T-helper 2 cell treated with Interferon-gamma antibody and Interleukin-4, amounts not matched to agents 5 μg/mL and 100 μg/mL, for 36 hours (primary cell): ENCODE measurements around the gene KLHDC10.
"Not testable (repeated sequence)": the region's sequence is repeated elsewhere in the genome, so short reads cannot be mapped to it uniquely, and the experiment has no call there.

Experiments
- DNase-seq: peaks from one replicate; pipeline ENCODE4 v3.0.0; 2021; ENCODE audit warnings: low spot score
- H3K27ac Mint-ChIP-seq: one replicate; pipeline ENCODE4 v1.8.0; 2021; ENCODE audit warnings: mild to moderate bottlenecking, mixed read lengths
- H3K27me3 Mint-ChIP-seq: one replicate; pipeline ENCODE4 v1.8.0; 2021; ENCODE audit warnings: low read depth, mixed read lengths
- H3K36me3 Mint-ChIP-seq: one replicate; pipeline ENCODE4 v1.8.0; 2021; ENCODE audit warnings: low read depth, mixed read lengths
- H3K4me1 Mint-ChIP-seq: one replicate; pipeline ENCODE4 v1.8.0; 2021; ENCODE audit warnings: low read depth, mixed read lengths
- H3K4me3 Mint-ChIP-seq: one replicate; pipeline ENCODE4 v1.8.0; 2022; ENCODE audit warnings: mild to moderate bottlenecking, moderate library complexity, mixed read lengths
- H3K9me3 Mint-ChIP-seq: one replicate; pipeline ENCODE4 v1.8.0; 2021; ENCODE audit warnings: mixed read lengths

Gene KLHDC10

DNA sequence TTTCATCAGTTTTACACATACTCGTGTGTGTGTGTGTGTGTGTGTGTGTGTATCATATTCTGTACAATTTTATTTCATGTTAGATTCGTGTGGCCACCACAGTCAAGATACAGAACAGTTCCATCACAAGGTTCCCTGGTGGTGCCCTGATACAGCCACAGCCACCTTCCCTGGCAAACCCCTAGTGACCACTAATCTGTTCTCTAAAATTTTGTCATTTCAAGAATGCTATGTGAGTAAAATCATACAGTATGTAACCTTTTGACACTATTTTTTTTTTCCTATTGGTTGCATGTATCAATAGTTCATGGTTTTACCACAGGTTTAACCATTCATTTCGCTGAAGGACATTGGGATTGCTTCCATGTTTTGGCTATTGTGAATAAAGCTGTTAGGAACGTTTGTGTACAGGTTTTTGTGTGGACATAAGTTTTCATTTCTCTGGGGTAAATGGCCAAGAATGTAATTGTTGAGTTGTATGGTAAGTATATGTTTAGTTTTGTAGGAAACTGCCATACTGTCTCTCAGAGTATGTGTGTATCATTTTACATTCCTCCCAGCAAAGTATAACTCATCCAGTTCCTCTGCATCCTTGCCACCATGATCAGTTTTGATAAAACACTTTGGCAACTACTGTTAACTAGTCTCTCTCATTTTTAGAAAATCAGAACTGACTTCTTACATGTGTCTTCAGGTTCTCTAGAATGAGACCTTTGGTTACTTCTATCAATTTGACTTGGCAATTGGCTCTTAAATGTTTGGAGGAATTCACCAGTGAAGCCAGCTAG lies 20.6 kb downstream of the KLHDC10 start:
- no peak overlapping the region for H3K4me3 Mint-ChIP-seq
- no peaks in the 10 kb centered on the region for H3K9me3 Mint-ChIP-seq
- no peaks in the 10 kb centered on the region for H3K36me3 Mint-ChIP-seq
- no peaks in the 10 kb centered on the region for H3K27me3 Mint-ChIP-seq
- H3K27ac Mint-ChIP-seq = no peak overlapping the region
- peaks cover 3% of the 10 kb centered on the region for H3K4me1 Mint-ChIP-seq
- DNase-seq = peak; percentile 26

DNA sequence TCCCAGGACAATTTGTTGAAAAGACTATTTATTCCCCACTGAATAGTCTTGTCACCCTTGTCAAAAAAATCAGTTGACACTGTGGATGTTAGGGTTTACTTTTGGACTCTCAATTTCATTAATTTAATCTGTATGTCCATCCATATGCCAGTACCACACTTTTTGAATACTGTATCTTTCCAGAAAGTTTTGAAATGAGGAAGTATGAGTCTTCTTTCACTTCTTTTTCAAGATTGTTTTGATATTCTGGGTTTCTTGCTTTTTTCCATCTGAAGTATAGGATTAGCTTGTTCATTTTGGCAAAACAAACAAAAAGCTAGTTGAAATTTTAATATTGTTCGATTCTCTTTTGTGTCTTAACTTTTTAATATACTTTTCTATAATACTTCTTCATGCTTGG lies 21.7 kb downstream of the KLHDC10 start:
- no peak for DNase-seq
- no peaks in the 10 kb centered on the region for H3K27me3 Mint-ChIP-seq
- peaks cover 3% of the 10 kb centered on the region for H3K4me1 Mint-ChIP-seq
- H3K9me3 Mint-ChIP-seq = no peaks in the 10 kb centered on the region
- H3K4me3 Mint-ChIP-seq = no peak overlapping the region
- H3K36me3 Mint-ChIP-seq = no peaks in the 10 kb centered on the region
- no peak overlapping the region for H3K27ac Mint-ChIP-seq

DNA sequence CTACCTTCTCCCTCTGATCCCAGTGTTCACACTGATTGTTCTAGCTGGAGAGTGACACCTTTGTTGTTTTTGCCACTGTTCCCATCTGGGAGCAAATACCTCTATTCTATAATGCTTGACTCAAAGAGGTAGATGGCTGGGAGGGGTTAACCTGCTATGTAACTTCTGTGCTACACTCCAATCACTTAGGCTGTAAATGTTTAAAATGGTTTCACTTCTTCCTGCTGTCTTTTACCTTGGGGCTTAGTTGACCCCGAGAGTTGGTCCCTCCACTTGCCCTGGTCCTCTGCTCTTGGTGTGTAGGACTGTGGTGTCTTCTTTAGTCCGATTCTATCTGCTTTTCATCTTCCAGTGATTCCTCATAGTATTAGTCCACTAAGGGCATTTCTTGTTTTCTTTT lies 22.3 kb downstream of the KLHDC10 start:
- Mint-ChIP-seq H3K36me3 (no peaks in the 10 kb centered on the region), H3K9me3 (no peaks in the 10 kb centered on the region), H3K27ac (no peak overlapping the region), H3K27me3 (no peaks in the 10 kb centered on the region), H3K4me3 (no peak overlapping the region), H3K4me1 (no peaks in the 10 kb centered on the region)
- no peak for DNase-seq

DNA sequence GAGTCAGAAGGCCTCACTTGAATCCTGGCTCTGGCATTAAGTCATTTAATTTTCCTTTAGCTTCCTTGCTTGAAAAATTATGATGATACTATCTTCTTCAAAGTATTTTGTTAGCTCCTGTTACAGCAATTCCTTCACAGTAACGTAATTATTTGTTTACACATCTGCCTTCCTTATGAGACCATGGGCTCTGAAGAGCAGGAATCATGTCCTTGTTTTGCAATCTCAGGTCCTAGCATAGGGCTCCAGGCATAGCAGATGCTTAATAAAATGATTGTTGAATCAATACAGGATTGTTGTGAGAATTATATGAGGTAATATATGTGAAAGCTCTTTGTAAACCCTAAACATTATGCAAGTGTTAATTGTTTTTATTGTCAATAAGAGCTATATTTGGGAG lies 25.5 kb downstream of the KLHDC10 start:
- Mint-ChIP-seq H3K4me1 (no peaks in the 10 kb centered on the region), H3K36me3 (peaks cover 1% of the 10 kb centered on the region), H3K4me3 (no peak overlapping the region), H3K27ac (no peak overlapping the region), H3K9me3 (no peaks in the 10 kb centered on the region), H3K27me3 (no peaks in the 10 kb centered on the region)
- no peak for DNase-seq

DNA sequence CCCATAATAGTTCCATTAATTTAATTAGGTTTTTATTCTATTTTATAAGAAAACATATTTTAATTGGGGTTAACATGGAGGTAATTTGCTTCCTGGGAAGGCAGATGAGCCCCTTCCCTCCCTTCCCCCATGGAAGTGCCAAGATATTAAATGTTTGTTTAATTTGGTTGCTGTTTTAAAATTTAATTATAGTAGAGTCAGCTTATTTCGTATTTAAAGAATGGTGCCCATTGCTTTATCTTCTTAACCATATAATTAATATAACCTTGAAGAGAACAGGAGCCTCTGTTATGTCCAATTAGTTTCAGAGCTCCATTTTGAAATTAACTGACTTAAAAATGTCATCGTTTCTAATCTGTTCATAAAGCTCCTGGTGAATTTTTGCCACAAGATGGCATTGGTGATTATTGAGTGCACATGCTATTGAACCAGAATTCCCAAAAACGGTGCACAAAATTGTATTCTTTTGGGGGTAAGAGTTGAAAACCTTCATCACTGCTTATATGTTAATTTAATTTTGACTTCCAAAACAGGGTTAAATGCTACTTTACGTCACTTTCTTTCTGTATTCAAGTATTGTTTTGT lies 26.0 kb downstream of the KLHDC10 start:
- H3K27ac Mint-ChIP-seq = no peak overlapping the region
- no peak for DNase-seq
- no peak overlapping the region for H3K4me3 Mint-ChIP-seq
- H3K4me1 Mint-ChIP-seq = no peaks in the 10 kb centered on the region
- H3K36me3 Mint-ChIP-seq = peaks cover 1% of the 10 kb centered on the region
- no peaks in the 10 kb centered on the region for H3K27me3 Mint-ChIP-seq
- H3K9me3 Mint-ChIP-seq = no peaks in the 10 kb centered on the region

DNA sequence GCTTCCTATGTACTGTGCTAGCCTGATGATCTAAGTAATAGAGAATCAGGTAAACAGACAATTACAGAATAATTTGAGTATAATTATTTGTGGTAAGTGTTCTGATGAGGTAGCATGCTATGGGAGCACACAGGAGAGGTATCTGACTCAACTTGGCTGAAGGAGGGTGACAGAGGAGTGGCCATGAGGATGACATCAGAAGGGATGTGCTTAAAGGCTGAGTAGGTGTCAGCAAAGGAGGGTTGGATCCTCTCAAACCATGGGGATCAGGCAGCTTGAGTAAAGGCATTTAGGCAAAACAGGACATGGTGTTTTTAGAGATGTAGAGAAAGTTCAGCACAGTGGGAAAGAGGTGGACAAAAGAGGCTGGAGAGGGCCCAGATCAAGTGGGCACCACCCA lies 29.0 kb downstream of the KLHDC10 start:
- H3K36me3 Mint-ChIP-seq = peaks cover 1% of the 10 kb centered on the region
- H3K27me3 Mint-ChIP-seq = no peaks in the 10 kb centered on the region
- H3K4me1 Mint-ChIP-seq = no peaks in the 10 kb centered on the region
- no peak overlapping the region for H3K27ac Mint-ChIP-seq
- no peaks in the 10 kb centered on the region for H3K9me3 Mint-ChIP-seq
- DNase-seq = no peak
- H3K4me3 Mint-ChIP-seq = no peak overlapping the region

DNA sequence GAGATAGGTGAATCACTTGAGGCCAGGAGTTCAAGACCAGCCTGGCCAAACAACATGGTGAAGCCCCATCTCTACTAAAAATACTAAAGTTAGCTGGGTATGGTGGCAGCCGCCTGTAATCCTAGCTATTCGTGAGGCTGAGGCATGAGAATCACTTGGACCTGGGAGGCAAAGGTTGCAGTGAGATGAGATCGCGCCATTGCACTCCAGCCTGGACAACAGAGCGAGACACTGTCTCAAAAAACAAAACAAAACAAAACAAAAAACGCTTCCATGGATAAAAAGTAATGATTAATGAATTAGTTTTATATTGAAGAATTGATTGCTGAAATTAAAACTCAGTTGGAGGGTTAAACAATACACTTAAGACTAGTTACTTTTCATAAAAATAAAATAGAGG lies 32.3 kb downstream of the KLHDC10 start:
- no peak overlapping the region for H3K27ac Mint-ChIP-seq
- no peak for DNase-seq
- H3K27me3 Mint-ChIP-seq = no peaks in the 10 kb centered on the region
- no peak overlapping the region for H3K4me3 Mint-ChIP-seq
- H3K36me3 Mint-ChIP-seq = peaks cover 3% of the 10 kb centered on the region
- H3K9me3 Mint-ChIP-seq = no peaks in the 10 kb centered on the region
- no peaks in the 10 kb centered on the region for H3K4me1 Mint-ChIP-seq

DNA sequence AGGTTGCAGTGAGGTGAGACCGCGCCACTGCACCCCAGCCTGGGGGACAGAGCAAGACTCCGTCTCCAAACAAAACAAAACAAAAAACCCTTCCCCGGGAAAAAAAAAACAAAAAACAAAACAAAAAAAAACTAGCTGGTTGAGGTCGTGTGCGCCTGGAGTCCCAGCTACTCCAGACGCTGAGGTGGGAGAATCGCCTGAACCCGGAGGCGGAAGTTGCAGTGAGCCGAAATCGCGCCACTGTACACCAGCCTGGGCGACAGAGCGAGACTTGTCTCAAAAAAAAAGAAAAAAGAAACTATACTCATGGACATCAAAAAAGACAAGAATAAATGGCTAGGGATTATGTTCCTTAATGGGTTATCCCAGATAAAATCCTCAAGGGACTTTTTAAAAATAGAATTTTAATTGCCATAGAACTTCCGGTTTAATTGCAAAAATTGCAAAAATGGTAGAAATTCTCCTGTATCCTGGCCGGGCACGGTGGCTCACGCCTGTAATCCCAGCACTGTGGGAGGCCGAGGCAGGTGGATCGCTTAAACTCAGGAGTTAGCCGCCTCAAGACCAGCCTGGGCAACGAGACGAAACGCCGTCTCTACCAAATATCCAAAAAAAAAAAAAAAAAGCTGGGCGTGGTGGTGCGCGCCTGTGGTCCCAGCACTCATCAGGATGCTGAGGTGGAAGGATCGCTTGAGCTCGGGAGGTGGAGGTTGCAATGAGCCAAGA lies 37.8 kb downstream of the KLHDC10 start:
- Mint-ChIP-seq H3K36me3 (peaks cover 2% of the 10 kb centered on the region), H3K9me3 (no peaks in the 10 kb centered on the region), H3K27me3 (no peaks in the 10 kb centered on the region), H3K27ac (no peak overlapping the region), H3K4me1 (no peaks in the 10 kb centered on the region), H3K4me3 (no peak overlapping the region)
- no peak for DNase-seq

DNA sequence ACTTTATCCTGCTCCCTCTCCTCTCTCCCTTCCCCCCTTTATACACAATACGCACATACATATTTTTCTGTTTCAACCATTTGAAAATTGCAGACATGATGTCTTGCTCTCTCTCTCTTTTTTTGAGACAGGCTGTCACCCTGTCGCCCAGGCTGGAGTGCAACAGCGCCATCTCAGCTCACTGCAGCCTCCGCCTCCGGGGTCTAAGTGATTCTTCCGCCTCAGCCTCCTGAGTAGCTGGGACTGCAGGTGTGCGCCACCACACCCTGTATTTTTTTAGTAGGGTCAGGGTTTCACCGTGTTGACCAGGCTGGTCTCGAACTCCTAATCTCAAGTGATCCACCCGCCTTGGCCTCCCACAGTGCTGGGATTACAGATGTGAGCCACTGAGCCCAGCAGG lies 38.5 kb downstream of the KLHDC10 start:
- Mint-ChIP-seq H3K27ac (no peak overlapping the region), H3K4me3 (no peak overlapping the region), H3K4me1 (no peaks in the 10 kb centered on the region)

DNA sequence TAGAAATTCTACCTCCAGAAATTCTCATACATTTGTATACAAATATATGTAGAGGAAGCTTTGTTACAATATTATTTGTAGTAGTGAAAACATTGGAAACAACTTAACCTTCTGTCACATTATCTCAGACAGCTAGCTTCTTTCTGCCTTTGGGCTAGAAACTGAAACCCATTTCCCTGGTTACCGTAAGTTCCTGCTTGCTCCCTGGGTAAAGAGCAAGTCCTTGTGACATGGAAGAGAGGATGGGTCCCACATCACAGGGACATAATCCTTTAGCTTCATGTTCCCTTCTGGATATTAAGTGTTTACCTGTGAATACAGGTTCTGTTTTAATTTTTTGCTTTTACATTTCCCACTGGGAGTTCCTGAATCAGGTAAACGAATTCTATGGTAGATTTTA lies 41.8 kb downstream of the KLHDC10 start:
- no peaks in the 10 kb centered on the region for H3K27me3 Mint-ChIP-seq
- H3K9me3 Mint-ChIP-seq = no peaks in the 10 kb centered on the region
- H3K36me3 Mint-ChIP-seq = peaks cover 2% of the 10 kb centered on the region
- no peaks in the 10 kb centered on the region for H3K4me1 Mint-ChIP-seq
- no peak for DNase-seq
- H3K4me3 Mint-ChIP-seq = no peak overlapping the region
- no peak overlapping the region for H3K27ac Mint-ChIP-seq

More for the DNA sequence above, 38.5 kb downstream of the KLHDC10 start:
- DNase-seq = no peak
- Mint-ChIP-seq H3K27me3 (no peaks in the 10 kb centered on the region), H3K9me3 (no peaks in the 10 kb centered on the region), H3K36me3 (peaks cover 2% of the 10 kb centered on the region)

DNA sequence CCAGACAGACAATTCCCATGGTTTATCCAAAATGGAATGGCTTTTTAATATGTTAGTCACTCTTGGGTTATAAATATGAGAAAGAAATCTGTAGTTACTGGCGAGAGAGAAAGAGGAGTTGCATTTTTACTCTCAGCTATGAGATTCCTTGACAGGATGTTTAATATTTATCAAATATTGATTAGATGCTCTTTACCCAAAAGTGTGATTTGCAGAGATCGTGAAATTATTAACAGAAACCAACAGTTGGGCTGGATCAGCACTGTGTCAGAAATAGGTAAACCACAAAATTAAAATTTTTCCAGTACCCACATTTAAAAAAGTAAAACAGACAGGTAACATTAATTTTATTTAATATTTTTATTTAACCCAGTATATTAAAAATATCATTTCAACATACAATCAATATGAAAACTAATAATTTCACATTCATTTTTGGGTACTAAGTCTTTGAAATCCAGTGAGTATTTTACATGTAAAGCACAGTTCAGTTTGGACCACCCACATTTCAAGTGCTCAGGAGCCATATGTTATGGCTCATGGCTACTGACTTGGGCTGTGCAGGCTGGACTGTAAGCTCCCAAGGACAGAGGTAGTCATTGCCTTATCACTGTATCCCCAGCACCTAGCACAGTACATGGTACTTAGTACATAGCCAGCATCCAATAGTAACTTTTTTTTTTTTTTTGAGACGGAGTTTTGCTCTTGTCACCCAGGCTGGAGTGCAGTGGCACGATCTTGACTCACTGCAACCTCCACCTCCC lies 42.5 kb downstream of the KLHDC10 start:
- Mint-ChIP-seq H3K36me3 (peaks cover 4% of the 10 kb centered on the region), H3K27ac (no peak overlapping the region), H3K9me3 (no peaks in the 10 kb centered on the region), H3K27me3 (no peaks in the 10 kb centered on the region), H3K4me1 (no peaks in the 10 kb centered on the region), H3K4me3 (no peak overlapping the region)
- DNase-seq = no peak

DNA sequence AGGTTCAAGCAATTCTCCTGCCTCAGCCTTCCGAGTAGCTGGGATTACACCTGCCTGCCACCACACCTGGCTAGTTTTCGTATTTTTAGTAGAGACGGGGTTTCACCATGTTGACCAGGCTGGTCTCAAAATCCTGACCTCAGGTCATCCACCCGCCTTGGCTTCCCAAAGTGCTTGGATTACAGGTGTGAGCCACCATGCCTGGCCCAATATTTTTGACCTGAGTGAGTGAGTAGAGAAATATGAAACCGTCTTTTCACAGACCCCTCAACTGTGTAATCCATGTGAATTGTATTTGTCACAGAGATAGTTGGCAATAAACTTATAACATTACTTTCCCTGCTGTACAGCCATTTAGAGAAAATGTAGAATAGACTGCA lies 43.1 kb downstream of the KLHDC10 start:
- not testable (repeated sequence) for H3K4me3 Mint-ChIP-seq, H3K36me3 Mint-ChIP-seq, H3K4me1 Mint-ChIP-seq, DNase-seq, H3K27ac Mint-ChIP-seq, H3K27me3 Mint-ChIP-seq, H3K9me3 Mint-ChIP-seq

DNA sequence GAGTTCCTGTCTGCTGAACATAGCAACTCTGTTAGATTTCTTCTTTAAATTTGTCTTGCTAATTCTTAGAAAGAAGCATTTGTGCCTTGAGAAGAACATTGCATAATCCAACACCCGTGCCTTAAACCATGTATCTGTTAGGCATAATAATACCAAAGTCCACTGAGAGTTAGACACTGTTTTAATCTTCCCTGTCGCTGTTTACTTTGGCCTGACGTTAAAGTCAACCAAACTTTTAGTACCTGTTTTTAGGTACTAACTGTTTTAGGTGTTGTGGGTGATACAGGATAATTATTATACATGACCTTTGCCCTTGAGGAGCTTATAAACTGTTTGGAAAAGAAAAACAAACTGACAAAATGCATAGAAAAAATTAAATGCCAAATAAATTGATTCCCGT lies 43.6 kb downstream of the KLHDC10 start:
- H3K9me3 Mint-ChIP-seq = no peaks in the 10 kb centered on the region
- H3K4me3 Mint-ChIP-seq = no peak overlapping the region
- H3K4me1 Mint-ChIP-seq = peaks cover 7% of the 10 kb centered on the region
- no peak for DNase-seq
- H3K36me3 Mint-ChIP-seq = peaks cover 12% of the 10 kb centered on the region
- no peaks in the 10 kb centered on the region for H3K27me3 Mint-ChIP-seq
- H3K27ac Mint-ChIP-seq = no peak overlapping the region

DNA sequence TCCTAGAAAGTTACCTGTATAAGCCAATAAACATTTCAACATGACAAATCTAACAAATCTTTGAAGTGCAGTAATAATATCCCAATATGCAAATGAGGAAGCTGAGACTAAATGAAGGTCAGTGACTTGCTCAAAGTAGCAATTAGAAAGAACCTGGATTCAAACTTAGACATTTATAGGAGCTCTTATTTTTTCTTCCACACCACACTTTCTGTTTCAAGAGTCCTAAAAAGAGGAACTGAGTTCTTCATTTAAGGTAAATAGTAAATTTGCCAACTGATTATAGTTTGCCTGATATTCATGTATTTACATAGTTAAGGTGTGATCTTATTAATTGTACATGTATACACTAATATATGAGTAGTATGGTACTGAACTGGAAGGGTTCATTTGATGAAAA lies 44.0 kb downstream of the KLHDC10 start:
- Mint-ChIP-seq H3K27ac (no peak overlapping the region), H3K36me3 (peaks cover 12% of the 10 kb centered on the region), H3K9me3 (no peaks in the 10 kb centered on the region), H3K4me3 (no peak overlapping the region), H3K4me1 (peaks cover 7% of the 10 kb centered on the region), H3K27me3 (no peaks in the 10 kb centered on the region)
- DNase-seq = no peak
